ENCODE results near the gene BTN2A1. TPM values are rescaled to one million over a fixed set of nuclear protein-coding genes. Genes with fewer than 3 reads are reported as not detected.
A peak's percentile ranks its signal among the peaks of the same experiment; 100 is the strongest.

Gene BTN2A1
- total and polyA plus RNA-seq, 9 of the 15 experiments (the other 6 are each of a cell fraction or from before 2014, with no cell fraction given), result 6.7 to 22.1 (median 16.4) TPM

DNA sequence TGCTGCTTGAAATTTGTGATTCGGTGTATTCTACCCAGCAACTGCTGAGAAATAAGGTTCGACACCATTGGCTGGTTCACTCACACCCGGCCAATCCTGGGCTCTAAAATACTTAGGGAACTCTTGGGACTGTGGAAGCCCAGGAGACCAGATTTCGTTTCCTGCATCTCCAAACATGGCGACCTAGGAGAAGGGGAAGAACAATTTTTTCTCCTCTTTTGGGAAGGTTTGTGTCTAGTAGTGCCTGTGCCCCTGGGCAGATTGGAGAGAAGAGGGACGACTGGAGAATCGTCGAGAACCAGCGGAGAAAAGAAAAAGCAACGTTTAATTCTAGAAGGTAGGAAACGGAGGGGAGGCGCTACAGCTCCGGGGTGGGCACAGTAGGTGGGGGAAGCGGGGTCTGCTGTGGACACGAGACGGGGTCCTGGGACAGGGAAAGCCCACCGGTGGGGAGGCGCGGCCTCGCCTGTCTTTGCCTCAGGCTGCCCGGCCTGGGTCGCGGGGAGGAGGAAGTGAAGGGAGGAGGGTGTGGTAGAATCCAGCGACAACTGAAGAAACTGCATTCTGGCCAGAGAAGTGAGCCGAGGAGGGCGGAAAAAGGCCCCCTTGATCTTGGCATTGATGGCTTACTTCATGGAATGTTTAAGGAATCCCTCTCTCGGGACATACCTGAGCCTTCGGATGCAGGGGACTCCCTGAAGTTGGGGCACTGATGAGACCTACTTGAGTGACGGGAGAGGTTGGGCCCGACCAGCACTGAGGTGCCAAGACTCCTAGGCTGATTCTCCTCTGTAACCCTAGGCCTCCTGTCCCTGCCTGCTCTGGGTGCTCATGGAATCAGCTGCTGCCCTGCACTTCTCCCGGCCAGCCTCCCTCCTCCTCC, at the start of gene BTN2A1 (continued):
- no peak for TF ChIP-seq KLF13 (tag; IDR thresholded peaks at IDR 0.05; ENCODE audit: borderline replicate concordance, low read depth)
- TF ChIP-seq, protein P1, sequence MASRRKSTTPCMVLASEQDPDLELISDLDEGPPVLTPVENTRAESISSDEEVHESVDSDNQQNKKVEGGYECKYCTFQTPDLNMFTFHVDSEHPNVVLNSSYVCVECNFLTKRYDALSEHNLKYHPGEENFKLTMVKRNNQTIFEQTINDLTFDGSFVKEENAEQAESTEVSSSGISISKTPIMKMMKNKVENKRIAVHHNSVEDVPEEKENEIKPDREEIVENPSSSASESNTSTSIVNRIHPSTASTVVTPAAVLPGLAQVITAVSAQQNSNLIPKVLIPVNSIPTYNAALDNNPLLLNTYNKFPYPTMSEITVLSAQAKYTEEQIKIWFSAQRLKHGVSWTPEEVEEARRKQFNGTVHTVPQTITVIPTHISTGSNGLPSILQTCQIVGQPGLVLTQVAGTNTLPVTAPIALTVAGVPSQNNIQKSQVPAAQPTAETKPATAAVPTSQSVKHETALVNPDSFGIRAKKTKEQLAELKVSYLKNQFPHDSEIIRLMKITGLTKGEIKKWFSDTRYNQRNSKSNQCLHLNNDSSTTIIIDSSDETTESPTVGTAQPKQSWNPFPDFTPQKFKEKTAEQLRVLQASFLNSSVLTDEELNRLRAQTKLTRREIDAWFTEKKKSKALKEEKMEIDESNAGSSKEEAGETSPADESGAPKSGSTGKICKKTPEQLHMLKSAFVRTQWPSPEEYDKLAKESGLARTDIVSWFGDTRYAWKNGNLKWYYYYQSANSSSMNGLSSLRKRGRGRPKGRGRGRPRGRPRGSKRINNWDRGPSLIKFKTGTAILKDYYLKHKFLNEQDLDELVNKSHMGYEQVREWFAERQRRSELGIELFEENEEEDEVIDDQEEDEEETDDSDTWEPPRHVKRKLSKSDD (conservative IDR thresholded peaks at IDR 0.05; ENCODE audit: low read length), result no peak
- TF ChIP-seq MCM2 (IDR thresholded peaks at IDR 0.05; ENCODE audit: low read depth), result no peak
- TF ChIP-seq TAL1 (IDR thresholded peaks at IDR 0.05), result no peak
- TF ChIP-seq NCOA1 (IDR thresholded peaks at IDR 0.05; ENCODE audit: low read depth), result 0 out of 2 replicates have a peak, but pooled peaks have one; percentile 33
- TF ChIP-seq, protein P2, sequence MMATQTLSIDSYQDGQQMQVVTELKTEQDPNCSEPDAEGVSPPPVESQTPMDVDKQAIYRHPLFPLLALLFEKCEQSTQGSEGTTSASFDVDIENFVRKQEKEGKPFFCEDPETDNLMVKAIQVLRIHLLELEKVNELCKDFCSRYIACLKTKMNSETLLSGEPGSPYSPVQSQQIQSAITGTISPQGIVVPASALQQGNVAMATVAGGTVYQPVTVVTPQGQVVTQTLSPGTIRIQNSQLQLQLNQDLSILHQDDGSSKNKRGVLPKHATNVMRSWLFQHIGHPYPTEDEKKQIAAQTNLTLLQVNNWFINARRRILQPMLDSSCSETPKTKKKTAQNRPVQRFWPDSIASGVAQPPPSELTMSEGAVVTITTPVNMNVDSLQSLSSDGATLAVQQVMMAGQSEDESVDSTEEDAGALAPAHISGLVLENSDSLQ (IDR thresholded peaks at IDR 0.05), result peak; percentile 77
- TF ChIP-seq EGR1 (conservative IDR thresholded peaks at IDR 0.05), result no peak; the same call in 1 of the 2 replicates
- no peak for TF ChIP-seq BMI1 (IDR thresholded peaks at IDR 0.05; ENCODE audit: low read length)
- TF ChIP-seq LARP7 (IDR thresholded peaks at IDR 0.05), result 0 out of 2 replicates have a peak, but pooled peaks have one; percentile 49
- TF ChIP-seq LCOR (CRISPR knock-in tag; IDR thresholded peaks at IDR 0.05), result peak; percentile 77; the same call in 1 of the 2 replicates
- TF ChIP-seq BCL6 (CRISPR knock-in tag; IDR thresholded peaks at IDR 0.05), result no peak
- TF ChIP-seq DMBX1 (CRISPR knock-in tag; IDR thresholded peaks at IDR 0.05; ENCODE audit: borderline replicate concordance), result no peak
- TF ChIP-seq GTF2E2 (tag; IDR thresholded peaks at IDR 0.05), result 0 out of 2 replicates have a peak, but pooled peaks have one; percentile 31
- TF ChIP-seq, protein P3, sequence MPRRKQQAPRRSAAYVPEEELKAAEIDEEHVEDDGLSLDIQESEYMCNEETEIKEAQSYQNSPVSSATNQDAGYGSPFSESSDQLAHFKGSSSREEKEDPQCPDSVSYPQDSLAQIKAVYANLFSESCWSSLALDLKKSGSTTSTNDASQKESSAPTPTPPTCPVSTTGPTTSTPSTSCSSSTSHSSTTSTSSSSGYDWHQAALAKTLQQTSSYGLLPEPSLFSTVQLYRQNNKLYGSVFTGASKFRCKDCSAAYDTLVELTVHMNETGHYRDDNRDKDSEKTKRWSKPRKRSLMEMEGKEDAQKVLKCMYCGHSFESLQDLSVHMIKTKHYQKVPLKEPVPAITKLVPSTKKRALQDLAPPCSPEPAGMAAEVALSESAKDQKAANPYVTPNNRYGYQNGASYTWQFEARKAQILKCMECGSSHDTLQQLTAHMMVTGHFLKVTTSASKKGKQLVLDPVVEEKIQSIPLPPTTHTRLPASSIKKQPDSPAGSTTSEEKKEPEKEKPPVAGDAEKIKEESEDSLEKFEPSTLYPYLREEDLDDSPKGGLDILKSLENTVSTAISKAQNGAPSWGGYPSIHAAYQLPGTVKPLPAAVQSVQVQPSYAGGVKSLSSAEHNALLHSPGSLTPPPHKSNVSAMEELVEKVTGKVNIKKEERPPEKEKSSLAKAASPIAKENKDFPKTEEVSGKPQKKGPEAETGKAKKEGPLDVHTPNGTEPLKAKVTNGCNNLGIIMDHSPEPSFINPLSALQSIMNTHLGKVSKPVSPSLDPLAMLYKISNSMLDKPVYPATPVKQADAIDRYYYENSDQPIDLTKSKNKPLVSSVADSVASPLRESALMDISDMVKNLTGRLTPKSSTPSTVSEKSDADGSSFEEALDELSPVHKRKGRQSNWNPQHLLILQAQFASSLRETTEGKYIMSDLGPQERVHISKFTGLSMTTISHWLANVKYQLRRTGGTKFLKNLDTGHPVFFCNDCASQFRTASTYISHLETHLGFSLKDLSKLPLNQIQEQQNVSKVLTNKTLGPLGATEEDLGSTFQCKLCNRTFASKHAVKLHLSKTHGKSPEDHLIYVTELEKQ (CRISPR knock-in tag; IDR thresholded peaks at IDR 0.05), result no peak
- no peak for TF ChIP-seq HMG20A (CRISPR knock-in tag; conservative IDR thresholded peaks at IDR 0.05)
- peak; percentile 88 for TF ChIP-seq ZNF263 (CRISPR knock-in tag; IDR thresholded peaks at IDR 0.05; ENCODE audit: borderline replicate concordance)
- peak; percentile 64; the same call in 1 of the 2 replicates for TF ChIP-seq ZBTB7A (IDR thresholded peaks at IDR 0.05; ENCODE audit: borderline replicate concordance, control insufficient read depth, low read depth, low read length)
- peak; percentile 71 for TF ChIP-seq RBFOX2 (IDR thresholded peaks at IDR 0.05; ENCODE audit: low read depth, low read length)
- peak in 1 of 2 experiments; percentile 65; a peak in 2 of 4 replicates for TF ChIP-seq MAZ (CRISPR knock-in tag; conservative IDR thresholded peaks at IDR 0.05 in 1 of 2, IDR thresholded peaks at IDR 0.05 in 1 of 2)
- TF ChIP-seq ZNF140 (CRISPR knock-in tag; IDR thresholded peaks at IDR 0.05), result no peak
- peak in 1 of 2 experiments; percentile 40; a peak in 2 of 4 replicates for TF ChIP-seq NRF1 (conservative IDR thresholded peaks at IDR 0.05 in 1 of 2, IDR thresholded peaks at IDR 0.05 in 1 of 2)
